GM18508 (cell line): Measurements from ENCODE around the gene ADNP.

Experiments used
- ATAC-seq: cut with Tn5 transposase; IDR thresholded peaks from one replicate; pipeline ENCODE4 v1.9.1; 2021; ENCODE audit warnings: moderate number of reproducible peaks; ENCODE audit not compliant: insufficient read depth, unreplicated experiment

ADNP gene

GRCh38 chr20:50933589-50933988 lies 2.4 kb upstream of the ADNP start:
- no peak for ATAC-seq

GRCh38 chr20:50932691-50933280 lies 1.5 kb upstream of the ADNP start:
- ATAC-seq: no peak

- ATAC-seq: no peak
Measured at GRCh38 chr20:50932016-50932485, 814 bp upstream of the ADNP start.

GRCh38 chr20:50930976-50931305 lies 296 bp downstream of the ADNP start:
- ATAC-seq: peak; percentile 8

GRCh38 chr20:50930139-50930975 lies 880 bp downstream of the ADNP start:
- ATAC-seq: no peak

- ATAC-seq: peak; percentile 32
Measured at GRCh38 chr20:50929299-50930138, 1.7 kb downstream of the ADNP start.

GRCh38 chr20:50928469-50928868 lies 2.8 kb downstream of the ADNP start:
- ATAC-seq: no peak

GRCh38 chr20:50926530-50926929 lies 4.7 kb downstream of the ADNP start:
- no peak for ATAC-seq

- ATAC-seq: no peak
Measured at GRCh38 chr20:50924261-50924920, 6.8 kb downstream of the ADNP start.

GRCh38 chr20:50921803-50922501 lies 9.3 kb downstream of the ADNP start:
- ATAC-seq: no peak

- no peak for ATAC-seq
Measured at GRCh38 chr20:50920997-50921396, 10.2 kb downstream of the ADNP start.

GRCh38 chr20:50919567-50919966 lies 11.7 kb downstream of the ADNP start:
- ATAC-seq: no peak

GRCh38 chr20:50918403-50918802 lies 12.8 kb downstream of the ADNP start:
- no peak for ATAC-seq

GRCh38 chr20:50916934-50917333 lies 14.3 kb downstream of the ADNP start:
- no peak for ATAC-seq

- no peak for ATAC-seq
Measured at GRCh38 chr20:50916257-50916656, 15.0 kb downstream of the ADNP start.

GRCh38 chr20:50915424-50915823 lies 15.8 kb downstream of the ADNP start:
- ATAC-seq: no peak

- ATAC-seq: no peak
Measured at GRCh38 chr20:50913690-50914375, 17.4 kb downstream of the ADNP start.

GRCh38 chr20:50911716-50912115 lies 19.5 kb downstream of the ADNP start:
- ATAC-seq: no peak

- ATAC-seq: no peak
Measured at GRCh38 chr20:50911030-50911429, 20.2 kb downstream of the ADNP start.
